GM21786 (cell line): ENCODE results near the gene CAPN9.
"Not testable (repeated sequence)": the region's sequence is repeated elsewhere in the genome, so short reads cannot be mapped to it uniquely, and the experiment has no call there.

Experiments
- ATAC-seq: cut with Tn5 transposase; IDR thresholded peaks from one replicate; pipeline ENCODE4 v1.9.1; 2021; ENCODE audit not compliant: unreplicated experiment

CAPN9 gene

GRCh38 chr1:230747127-230747730 is at the start of gene CAPN9:
Gene CAPN9, plus strand, starts transcription at chr1:230747388. Its CDS starts 109 bp downstream, at chr1:230747497.
- ATAC-seq = no peak

GRCh38 chr1:230698130-230698529 is 49.1 kb upstream of the CAPN9 start:
- ATAC-seq = no peak

- not testable (repeated sequence) for ATAC-seq
Measured at GRCh38 chr1:230698964-230699363, 48.2 kb upstream of the CAPN9 start.

GRCh38 chr1:230699716-230700115 is 47.5 kb upstream of the CAPN9 start:
- ATAC-seq = no peak

GRCh38 chr1:230700132-230700531 is 47.1 kb upstream of the CAPN9 start:
- no peak for ATAC-seq

GRCh38 chr1:230701434-230701833 is 45.8 kb upstream of the CAPN9 start:
- no peak for ATAC-seq

GRCh38 chr1:230701895-230702768 is 45.1 kb upstream of the CAPN9 start:
- no peak for ATAC-seq

GRCh38 chr1:230702934-230703678 is 44.1 kb upstream of the CAPN9 start:
- ATAC-seq = no peak

GRCh38 chr1:230703679-230704385 is 43.4 kb upstream of the CAPN9 start:
- no peak for ATAC-seq

- ATAC-seq = no peak
Measured at GRCh38 chr1:230704830-230705229, 42.4 kb upstream of the CAPN9 start.

- no peak for ATAC-seq
Measured at GRCh38 chr1:230705289-230706019, 41.7 kb upstream of the CAPN9 start.

GRCh38 chr1:230706020-230706699 is 41.0 kb upstream of the CAPN9 start:
- ATAC-seq = no peak

- no peak for ATAC-seq
Measured at GRCh38 chr1:230706887-230707731, 40.1 kb upstream of the CAPN9 start.

- no peak for ATAC-seq
Measured at GRCh38 chr1:230707732-230708630, 39.2 kb upstream of the CAPN9 start.

- ATAC-seq = no peak
Measured at GRCh38 chr1:230708631-230709580, 38.3 kb upstream of the CAPN9 start.

GRCh38 chr1:230709619-230710542 is 37.3 kb upstream of the CAPN9 start:
- no peak for ATAC-seq
